Muscle layer of colon (tissue), 2 donors: ENCODE data around the gene SNTN.
"Not testable (repeated sequence)": the region's sequence is repeated elsewhere in the genome, so short reads cannot be mapped to it uniquely, and the experiment has no call there.

ENCODE experiments used
- H3K27ac ChIP-seq: one replicate; pipeline ENCODE4 v1.7.0; 2013; ENCODE audit warnings: low read depth, mild to moderate bottlenecking, low read length, moderate library complexity
- H3K27me3 ChIP-seq, 2 donors: one replicate each; pipeline ENCODE4 v1.7.0; 2013; ENCODE audit warnings: low read length in 2 of 2, mild to moderate bottlenecking in 2 of 2; ENCODE audit not compliant: insufficient read depth in 2 of 2, control insufficient read depth in 1 of 2
- H3K36me3 ChIP-seq: one replicate; pipeline ENCODE4 v1.7.0; 2013; ENCODE audit warnings: mild to moderate bottlenecking, low read length; ENCODE audit not compliant: insufficient read depth
- H3K4me1 ChIP-seq: one replicate; pipeline ENCODE4 v1.7.0; 2013; ENCODE audit warnings: mild to moderate bottlenecking, low read length; ENCODE audit not compliant: insufficient read depth
- H3K4me3 ChIP-seq, 2 donors: one replicate each; pipeline ENCODE4 v1.7.0; 2013; ENCODE audit warnings: low read length in 2 of 2, low read depth in 1 of 2, mild to moderate bottlenecking in 1 of 2, moderate library complexity in 1 of 2
- H3K9ac ChIP-seq: one replicate; pipeline ENCODE4 v1.7.0; 2013; ENCODE audit warnings: low read length
- H3K9me3 ChIP-seq: one replicate; pipeline ENCODE4 v1.7.0; 2013; ENCODE audit warnings: mild to moderate bottlenecking, low read length
- donor health status: abdominal sarcoma.
- donor health status: Adenocarcinoma of cecum.

SNTN gene

DNA sequence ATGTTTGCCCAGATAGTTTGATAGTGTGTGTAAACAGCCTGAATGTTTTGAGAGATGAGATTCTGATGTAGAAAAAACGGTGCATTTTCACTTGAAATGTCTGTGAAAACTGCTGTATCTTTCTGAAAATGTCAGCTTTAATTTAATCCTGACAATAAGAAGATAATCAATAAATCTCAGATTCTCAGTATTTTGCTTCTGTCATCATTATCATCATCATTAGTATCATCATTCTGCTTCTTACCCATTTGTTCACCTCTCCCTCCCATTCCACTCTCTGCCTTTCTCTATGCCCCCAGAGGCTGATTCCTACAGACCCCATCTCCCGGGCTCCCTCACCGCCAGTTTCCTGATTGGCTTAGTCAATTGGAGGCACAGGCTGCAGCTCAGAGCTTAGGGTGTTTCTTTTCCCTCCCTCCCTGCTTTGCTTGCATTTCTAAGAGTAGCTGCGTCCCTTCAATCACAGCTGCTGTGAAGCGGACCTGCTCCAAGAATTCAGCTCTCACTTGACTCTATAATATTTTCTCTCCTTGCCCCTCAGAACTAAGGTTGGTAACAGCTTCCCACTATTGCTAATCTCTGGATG lies 8.2 kb upstream of the SNTN start:
- Histone ChIP-seq H3K4me3 (no peak overlapping the region), H3K27ac (no peak overlapping the region), H3K27me3 (no peaks in the 10 kb centered on the region), H3K36me3 (no peaks in the 10 kb centered on the region), H3K9me3 (no peaks in the 10 kb centered on the region), H3K9ac (no peak overlapping the region), H3K4me1 (no peaks in the 10 kb centered on the region)

DNA sequence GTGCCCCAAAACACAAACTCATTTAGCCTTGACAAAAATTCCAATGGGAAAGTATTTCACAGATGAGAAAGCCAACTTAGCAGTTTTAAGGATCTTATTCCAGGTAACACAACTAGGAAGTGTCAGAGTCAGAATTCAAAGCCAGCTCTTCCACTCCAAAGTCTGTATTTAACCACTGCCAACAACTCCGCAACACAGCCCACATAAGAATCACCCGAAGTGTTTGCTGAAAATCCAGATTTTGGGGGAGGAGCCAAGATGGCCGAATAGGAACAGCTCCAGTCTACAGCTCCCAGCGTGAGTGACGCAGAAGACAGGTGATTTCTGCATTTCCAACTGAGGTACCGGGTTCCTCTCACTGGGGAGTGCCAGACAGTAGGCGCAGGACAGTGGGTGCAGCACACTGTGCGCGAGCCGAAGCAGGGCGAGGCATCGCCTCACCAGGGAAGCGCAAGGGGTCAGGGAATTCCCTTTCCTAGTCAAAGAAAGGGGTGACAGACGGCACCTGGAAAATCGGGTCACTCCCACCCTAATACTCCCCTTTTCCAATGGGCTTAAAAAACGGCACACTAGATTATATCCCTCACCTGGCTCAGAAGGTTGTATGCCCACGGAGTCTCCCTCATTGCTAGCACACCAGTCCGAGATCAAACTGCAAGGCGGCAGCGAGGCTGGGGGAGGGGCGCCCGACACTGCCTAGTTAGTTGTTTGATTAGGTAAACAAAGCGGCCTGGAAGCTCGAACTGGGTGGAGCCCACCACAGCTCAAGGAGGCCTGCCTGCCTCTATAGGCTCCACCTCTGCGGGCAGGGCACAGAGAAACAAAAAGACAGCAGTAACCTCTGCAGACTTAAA lies 7.3 kb upstream of the SNTN start:
- H3K27ac ChIP-seq, H3K4me1 ChIP-seq, H3K27me3 ChIP-seq, H3K36me3 ChIP-seq, H3K9me3 ChIP-seq, H3K9ac ChIP-seq, H3K4me3 ChIP-seq: not testable (repeated sequence)

DNA sequence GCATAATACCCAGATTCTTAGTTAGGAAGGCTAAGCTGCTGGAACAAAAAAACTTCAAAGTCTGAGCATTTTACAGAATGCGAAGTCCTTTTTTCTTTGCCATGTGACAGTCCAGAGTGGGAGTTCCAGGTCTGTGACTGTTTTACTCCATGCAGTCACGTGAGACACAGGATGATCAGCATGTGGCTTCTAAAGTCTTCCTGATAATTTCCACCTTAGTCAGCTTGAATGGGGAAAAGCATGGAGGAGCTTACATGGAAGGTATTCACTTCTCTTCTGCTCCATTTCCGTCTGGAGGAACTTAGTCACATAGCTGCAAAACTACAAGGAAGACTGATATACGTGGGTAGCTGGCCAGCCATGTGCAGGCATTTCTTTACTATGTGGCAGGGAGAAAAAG lies 1.7 kb downstream of the SNTN start:
- Histone ChIP-seq H3K9ac (no peak overlapping the region), H3K4me3 (no peak overlapping the region), H3K9me3 (no peaks in the 10 kb centered on the region), H3K4me1 (no peaks in the 10 kb centered on the region), H3K27ac (no peak overlapping the region), H3K27me3 (no peaks in the 10 kb centered on the region), H3K36me3 (no peaks in the 10 kb centered on the region)

DNA sequence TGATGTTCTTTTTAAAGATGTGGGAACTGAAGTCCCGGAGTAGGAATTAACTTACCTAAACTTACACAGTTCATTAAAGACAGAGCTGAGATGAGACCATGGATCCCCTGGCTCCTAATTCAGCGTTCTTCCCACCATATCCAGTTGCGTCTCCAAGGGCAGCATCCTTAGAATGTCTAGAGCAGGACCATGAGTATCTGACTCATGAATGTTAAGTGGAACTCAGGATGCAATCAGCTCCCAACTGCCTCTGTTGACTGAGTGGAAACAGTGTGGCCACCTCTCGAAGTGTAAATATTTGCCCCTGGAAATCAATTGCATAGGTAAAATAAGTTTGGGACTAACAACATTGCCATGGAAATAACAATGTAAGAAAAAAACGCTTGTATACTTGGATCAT lies 2.5 kb downstream of the SNTN start:
- no peaks in the 10 kb centered on the region for H3K9me3 ChIP-seq
- H3K27ac ChIP-seq: no peak overlapping the region

DNA sequence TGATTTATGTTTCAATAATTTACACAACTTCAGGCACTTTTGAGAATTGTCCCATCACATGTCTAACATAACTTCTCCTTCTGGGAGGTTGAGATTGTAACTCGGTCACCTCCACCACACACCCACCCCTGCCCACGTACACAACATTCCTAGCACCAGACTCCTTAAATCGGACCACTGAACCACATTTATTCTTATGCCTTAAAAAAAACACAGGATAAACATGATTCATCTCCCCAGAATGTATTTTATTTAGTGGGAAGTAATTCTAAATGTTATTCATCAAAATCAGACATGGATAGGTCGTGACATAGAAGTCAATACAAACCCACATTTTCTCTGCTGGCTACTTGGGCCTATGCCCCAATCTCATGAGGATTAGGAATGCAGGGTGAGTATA lies 3.0 kb downstream of the SNTN start:
- Histone ChIP-seq H3K27me3 (no peaks in the 10 kb centered on the region), H3K27ac (no peak overlapping the region), H3K4me1 (no peaks in the 10 kb centered on the region), H3K9me3 (no peaks in the 10 kb centered on the region), H3K9ac (no peak overlapping the region), H3K4me3 (no peak overlapping the region), H3K36me3 (no peaks in the 10 kb centered on the region)

More for the DNA sequence above, 2.5 kb downstream of the SNTN start:
- H3K36me3 ChIP-seq: no peaks in the 10 kb centered on the region
- H3K27me3 ChIP-seq: no peaks in the 10 kb centered on the region
- no peaks in the 10 kb centered on the region for H3K4me1 ChIP-seq
- H3K9ac ChIP-seq: no peak overlapping the region
- H3K4me3 ChIP-seq: no peak overlapping the region

DNA sequence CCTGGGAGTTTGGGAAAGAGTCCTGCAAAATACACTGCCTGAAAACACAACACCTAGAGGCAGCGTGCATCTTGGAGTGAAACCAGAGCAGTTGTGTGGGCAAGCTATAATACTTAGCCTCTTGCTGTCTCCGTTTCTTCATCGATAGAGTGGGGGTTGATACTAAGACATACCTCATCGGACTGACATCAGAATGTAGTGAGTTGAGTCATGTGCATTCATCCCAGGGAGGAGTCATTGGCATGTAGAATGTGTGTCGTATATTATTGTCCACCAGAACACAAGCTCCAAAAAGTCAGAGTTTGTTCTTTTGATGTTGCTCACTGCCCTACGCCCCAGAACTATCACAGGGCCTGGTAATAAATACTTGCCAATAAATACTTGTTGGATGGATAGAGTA lies 4.3 kb downstream of the SNTN start:
- H3K9ac ChIP-seq: no peak overlapping the region
- H3K27ac ChIP-seq: no peak overlapping the region
- no peaks in the 10 kb centered on the region for H3K27me3 ChIP-seq
- no peaks in the 10 kb centered on the region for H3K4me1 ChIP-seq
- H3K36me3 ChIP-seq: no peaks in the 10 kb centered on the region
- no peak overlapping the region for H3K4me3 ChIP-seq
- no peaks in the 10 kb centered on the region for H3K9me3 ChIP-seq

DNA sequence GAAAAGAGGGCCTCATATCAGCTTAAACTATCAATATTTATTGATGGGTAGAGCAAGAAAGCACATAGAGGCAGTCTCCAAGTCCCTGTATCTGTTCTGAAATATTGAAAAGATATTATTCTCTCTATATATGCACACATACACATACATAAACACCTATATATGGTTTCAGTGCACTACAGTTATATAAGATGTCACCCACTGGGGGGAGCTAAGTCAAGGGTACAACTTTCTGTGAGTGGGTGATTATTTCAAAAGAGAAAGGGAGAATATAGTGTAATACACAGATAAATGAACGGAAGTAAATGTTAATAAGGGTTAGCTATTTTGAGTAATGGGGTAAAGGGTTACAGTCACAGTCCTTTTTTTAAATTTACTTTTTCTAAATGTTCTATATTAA lies 8.8 kb downstream of the SNTN start:
- H3K4me3 ChIP-seq: no peak overlapping the region
- no peaks in the 10 kb centered on the region for H3K9me3 ChIP-seq
- H3K27me3 ChIP-seq: no peaks in the 10 kb centered on the region
- H3K27ac ChIP-seq: no peak overlapping the region
- H3K9ac ChIP-seq: no peak overlapping the region
- H3K36me3 ChIP-seq: no peaks in the 10 kb centered on the region
- H3K4me1 ChIP-seq: no peaks in the 10 kb centered on the region

DNA sequence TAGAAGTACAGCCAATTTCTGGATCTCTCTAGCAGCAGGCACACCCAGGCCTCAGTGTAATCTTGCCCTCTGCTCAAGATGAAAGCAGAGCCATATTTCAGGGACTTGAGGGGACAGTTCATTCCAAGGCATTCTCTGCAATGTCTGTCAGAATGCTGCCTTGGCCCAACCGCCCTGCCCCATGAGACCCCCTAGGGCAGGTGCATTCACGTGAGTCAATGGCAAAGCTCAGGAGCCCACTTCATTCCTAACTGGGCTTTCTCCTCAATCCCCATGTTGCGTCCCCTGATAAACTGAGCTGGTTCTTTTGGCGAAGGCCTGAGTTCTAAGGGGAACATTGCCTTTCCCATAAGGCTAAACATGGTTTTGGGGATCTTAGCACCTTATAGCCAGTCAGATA lies 9.5 kb downstream of the SNTN start:
- Histone ChIP-seq H3K4me3 (no peak overlapping the region), H3K36me3 (no peaks in the 10 kb centered on the region), H3K27me3 (no peaks in the 10 kb centered on the region), H3K27ac (no peak overlapping the region), H3K4me1 (no peaks in the 10 kb centered on the region), H3K9me3 (no peaks in the 10 kb centered on the region), H3K9ac (no peak overlapping the region)

DNA sequence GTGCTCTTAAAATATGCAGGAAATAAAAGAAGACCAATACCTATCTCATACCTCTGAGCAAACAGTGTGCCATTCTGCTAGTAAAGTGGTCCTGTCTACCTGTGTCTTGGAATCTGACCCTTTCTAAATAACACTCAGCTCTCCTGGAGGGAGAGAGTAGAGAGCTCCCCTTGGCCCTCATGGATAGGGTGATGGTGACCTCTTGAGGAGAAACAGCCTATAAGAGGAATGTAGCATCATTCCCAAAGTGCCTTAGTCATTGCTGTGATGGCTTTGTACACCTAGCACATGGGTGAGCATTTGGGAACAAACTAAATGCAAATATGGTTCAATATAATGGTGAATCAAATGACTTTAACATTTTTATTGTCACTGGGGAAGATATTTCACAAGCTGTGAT lies 10.0 kb downstream of the SNTN start:
- H3K9me3 ChIP-seq: no peaks in the 10 kb centered on the region
- no peak overlapping the region for H3K4me3 ChIP-seq
- no peaks in the 10 kb centered on the region for H3K36me3 ChIP-seq
- no peaks in the 10 kb centered on the region for H3K27me3 ChIP-seq
- no peak overlapping the region for H3K27ac ChIP-seq
- H3K9ac ChIP-seq: no peak overlapping the region
- H3K4me1 ChIP-seq: no peaks in the 10 kb centered on the region

DNA sequence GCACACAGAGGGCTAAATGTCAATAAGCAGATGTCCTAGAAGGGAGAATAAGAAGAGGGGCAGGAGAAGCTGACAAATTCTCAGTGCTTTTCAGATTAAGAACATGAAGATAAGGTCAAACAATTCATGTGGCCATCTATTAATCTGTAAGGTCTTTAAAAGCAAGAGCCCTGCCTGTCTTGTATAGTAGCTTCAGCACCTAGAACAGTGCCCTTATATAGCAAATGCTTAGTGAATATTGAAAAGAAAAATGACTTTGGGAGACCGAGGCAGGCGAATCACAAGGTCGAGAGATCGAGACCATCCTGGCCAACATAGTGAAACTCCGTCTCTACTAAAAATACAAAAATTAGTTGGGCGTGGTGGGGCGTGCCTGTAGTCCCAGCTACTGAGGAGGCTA lies 18.1 kb downstream of the SNTN start:
- Histone ChIP-seq H3K27me3 (no peaks in the 10 kb centered on the region), H3K4me3 (no peak overlapping the region), H3K9me3 (no peaks in the 10 kb centered on the region), H3K36me3 (no peaks in the 10 kb centered on the region), H3K27ac (no peak overlapping the region), H3K4me1 (no peaks in the 10 kb centered on the region), H3K9ac (no peak overlapping the region)

DNA sequence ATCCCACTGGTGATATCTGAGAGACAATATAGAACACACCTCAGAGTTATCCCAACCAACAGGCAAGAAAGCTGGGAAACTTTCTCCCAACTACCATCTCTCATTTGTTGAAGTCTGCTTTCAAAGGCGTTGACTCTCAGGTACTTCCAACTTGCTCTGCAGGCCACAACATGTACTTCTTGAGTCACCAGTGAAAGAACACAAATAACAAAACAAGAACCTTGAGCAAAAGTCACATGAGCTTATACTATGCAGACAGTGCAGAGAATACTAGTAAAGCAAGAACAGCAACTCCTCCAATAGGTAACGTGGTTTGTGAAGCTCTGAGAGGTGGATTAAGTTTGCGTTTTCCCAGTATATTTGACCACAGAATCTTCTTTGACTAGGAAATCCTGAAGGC lies 20.6 kb downstream of the SNTN start:
- Histone ChIP-seq H3K36me3 (no peaks in the 10 kb centered on the region), H3K4me3 (no peak overlapping the region), H3K4me1 (no peaks in the 10 kb centered on the region), H3K27me3 (no peaks in the 10 kb centered on the region), H3K9me3 (no peaks in the 10 kb centered on the region), H3K27ac (no peak overlapping the region), H3K9ac (no peak overlapping the region)

DNA sequence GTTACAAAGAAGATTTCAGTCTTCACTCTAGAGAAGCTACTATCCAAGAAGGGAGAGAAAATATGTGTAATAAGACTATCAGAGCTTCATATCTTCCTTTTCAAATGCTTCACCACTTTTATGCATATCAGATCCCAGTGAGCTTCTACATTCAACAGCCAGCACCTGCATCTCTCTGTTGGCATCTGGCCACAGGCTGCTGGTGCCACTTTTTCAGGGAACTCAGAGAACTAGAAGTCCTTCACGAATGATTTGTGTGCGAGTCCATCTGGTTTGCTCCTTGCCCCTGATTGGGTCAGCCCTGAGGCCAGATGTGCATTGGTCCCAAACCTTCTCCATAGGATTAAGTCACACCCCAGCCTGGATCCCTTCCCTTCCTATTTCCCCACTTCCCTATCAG lies 22.1 kb downstream of the SNTN start:
- Histone ChIP-seq H3K9me3 (no peaks in the 10 kb centered on the region), H3K27ac (no peak overlapping the region), H3K4me3 (no peak overlapping the region)

More for the DNA sequence above, 22.1 kb downstream of the SNTN start:
- H3K27me3 ChIP-seq: no peaks in the 10 kb centered on the region
- no peaks in the 10 kb centered on the region for H3K36me3 ChIP-seq
- no peaks in the 10 kb centered on the region for H3K4me1 ChIP-seq
- no peak overlapping the region for H3K9ac ChIP-seq
